HCT116 (cell line): ENCODE measurements around the gene CIT. TPM values are rescaled to one million over a fixed set of nuclear protein-coding genes. Genes with fewer than 3 reads are reported as not detected.

ENCODE experiments used
- ATAC-seq: fragments of 200-7000 bp; cut with Tn5 transposase; 2 replicates; pipeline ENCODE4 v1.9.1; 2020; ENCODE audit warnings: mild to moderate bottlenecking, moderate library complexity
- BruUV-seq: library from RNA; stranded (reverse); fragments of 400-500 nt; replicated peaks from 2 replicates; lab custom pipeline; 2021; lab: Mats Ljungman, UMichigan
- CTCF ChIA-PET: fragments of 300-600 bp; sonication (Branson Sonifier 250); formaldehyde crosslinking; loops from one replicate; lab custom pipeline; 2021; ENCODE audit warnings: antibody characterized with exemption; lab: Charles Lee
- POLR2A ChIA-PET: fragments of 300-600, 350-600 bp; sonication (Branson Sonifier 250); formaldehyde crosslinking; loops from one replicate; lab custom pipeline; 2021; ENCODE audit warnings: antibody characterized with exemption; lab: Charles Lee
- RAD21 ChIA-PET, 2 experiments: fragments of 300-600 bp; sonication (Branson Sonifier 250); formaldehyde crosslinking; loops; one replicate each; lab custom pipeline; 2023; ENCODE audit warnings: low total read pairs in 2 of 2; ENCODE audit not compliant: uncharacterized antibody in 2 of 2, unreplicated experiment in 2 of 2, low non-redundant PET in 1 of 2; lab: Charles Lee
- DNase-seq: peaks from one replicate; pipeline ENCODE4 v3.0.0-alpha.2; 2010; ENCODE audit warnings: low read depth, low spot score
- H2AFZ ChIP-seq: fragments of 200-600 bp; shearing (Covaris generic), sonication (generic); 2 replicates; pipeline ENCODE4 v1.6.1; 2017; ENCODE audit warnings: low read depth, mixed run types, mixed read lengths, antibody characterized with exemption, low read length; ENCODE audit not compliant: poor library complexity, severe bottlenecking
- H3K27ac ChIP-seq: 2 replicates; pipeline ENCODE4 v1.5.1; 2012; ENCODE audit warnings: low read depth, low read length
- H3K27me3 ChIP-seq: fragments of 200-600 bp; sonication (generic); 2 replicates; pipeline ENCODE4 v1.6.1; 2016; ENCODE audit warnings: mixed run types, low read length, mixed read lengths; ENCODE audit not compliant: insufficient read depth
- H3K36me3 ChIP-seq, 2 experiments: fragments of 200-500 bp in 1 of 2; fragments of 200-600 bp in 1 of 2; sonication (Bioruptor generic) in 1 of 2; sonication (generic) in 1 of 2; 2 replicates each; pipeline versions ENCODE4 v1.5.1 to v1.6.1; 2014 to 2016; ENCODE audit warnings: low read length in 2 of 2, inconsistent platforms in 1 of 2, mixed read lengths in 1 of 2, mixed run types in 1 of 2; ENCODE audit not compliant: insufficient read depth in 2 of 2, control insufficient read depth in 1 of 2
- H3K4me1 ChIP-seq, 2 experiments: fragments of 200-600 bp in 1 of 2; sonication (generic) in 1 of 2; 2 replicates each; pipeline versions ENCODE4 v1.5.1 to v1.6.1; 2012 to 2017; ENCODE audit warnings: low read length in 2 of 2, inconsistent platforms in 1 of 2, mild to moderate bottlenecking in 1 of 2, mixed read lengths in 1 of 2, mixed run types in 1 of 2, moderate library complexity in 1 of 2; ENCODE audit not compliant: insufficient read depth in 2 of 2, control insufficient read depth in 1 of 2
- H3K4me2 ChIP-seq: fragments of 200-600 bp; sonication (generic); 2 replicates; pipeline ENCODE4 v1.6.1; 2017; ENCODE audit warnings: mixed run types, low read length, mixed read lengths
- H3K4me3 ChIP-seq, 2 experiments: fragments of 200-600 bp in 1 of 2; sonication (generic) in 1 of 2; replicated peaks in 1 of 2; 2 replicates each; pipeline ENCODE4 v1.5.1; 2011 to 2016; ENCODE audit warnings: low read length in 2 of 2, control low read depth in 1 of 2, low read depth in 1 of 2, mild to moderate bottlenecking in 1 of 2, mixed read lengths in 1 of 2, mixed run types in 1 of 2
- H3K79me2 ChIP-seq: fragments of 200-600 bp; sonication (generic); 2 replicates; pipeline ENCODE4 v1.6.1; 2017; ENCODE audit warnings: mild to moderate bottlenecking, mixed run types, low read length, moderate library complexity, mixed read lengths; ENCODE audit not compliant: insufficient read depth
- H3K9ac ChIP-seq: fragments of 200-600 bp; sonication (generic); 2 replicates; pipeline ENCODE4 v1.6.1; 2016; ENCODE audit warnings: low read length, mixed read lengths
- H3K9me2 ChIP-seq: fragments of 200-600 bp; sonication (generic), shearing (Covaris generic); 2 replicates; pipeline ENCODE4 v1.6.1; 2017; ENCODE audit warnings: mixed run types, mild to moderate bottlenecking, moderate library complexity; ENCODE audit not compliant: insufficient read depth
- H3K9me3 ChIP-seq, 2 experiments: fragments of 200-500 bp in 1 of 2; fragments of 200-600 bp in 1 of 2; sonication (Bioruptor generic) in 1 of 2; sonication (generic) in 1 of 2; 2 replicates each; pipeline ENCODE4 v1.6.1; 2014 to 2017; ENCODE audit warnings: low read length in 2 of 2, mixed read lengths in 2 of 2, inconsistent platforms in 1 of 2, low read depth in 1 of 2, mild to moderate bottlenecking in 1 of 2, mixed run types in 1 of 2, moderate library complexity in 1 of 2; ENCODE audit not compliant: control insufficient read depth in 1 of 2, insufficient read depth in 1 of 2
- H4K20me1 ChIP-seq: fragments of 200-600 bp; sonication (generic), shearing (Covaris generic); 2 replicates; pipeline ENCODE4 v1.6.1; 2017; ENCODE audit warnings: mixed run types, mild to moderate bottlenecking, moderate library complexity; ENCODE audit not compliant: insufficient read depth
- ATF3 ChIP-seq: IDR thresholded peaks from 2 replicates; pipeline ENCODE4 v1.6.1; 2012
- CBX3 ChIP-seq: IDR thresholded peaks from 2 replicates; pipeline ENCODE4 v1.6.1; 2012; ENCODE audit warnings: low read depth
- CEBPB ChIP-seq: IDR thresholded peaks from 2 replicates; pipeline ENCODE4 v1.6.1; 2012; ENCODE audit warnings: low read depth
- EGR1 ChIP-seq: IDR thresholded peaks from 2 replicates; pipeline ENCODE4 v1.6.1; 2012; ENCODE audit warnings: low read depth
- ELF1 ChIP-seq: IDR thresholded peaks from 2 replicates; pipeline ENCODE4 v1.6.1; 2012; ENCODE audit warnings: low read depth, borderline replicate concordance
- EZH2 ChIP-seq: fragments of 200-600 bp; sonication (generic); IDR thresholded peaks from 2 replicates; pipeline ENCODE4 v1.6.1; 2017; ENCODE audit warnings: antibody characterized with exemption, mixed run types
- FOSL1 ChIP-seq: IDR thresholded peaks from 2 replicates; pipeline ENCODE4 v1.6.1; 2012; ENCODE audit warnings: low read depth
- JUND ChIP-seq: IDR thresholded peaks from 2 replicates; pipeline ENCODE4 v1.6.1; 2012
- MAX ChIP-seq: IDR thresholded peaks from 2 replicates; pipeline ENCODE4 v1.6.1; 2012
- POLR2AphosphoS5 ChIP-seq: IDR thresholded peaks from 2 replicates; pipeline ENCODE4 v1.6.1; 2011; ENCODE audit warnings: mild to moderate bottlenecking, low read depth, low read length, moderate library complexity
- RAD21 ChIP-seq: IDR thresholded peaks from 2 replicates; pipeline ENCODE4 v1.6.1; 2012; ENCODE audit warnings: low read depth, mild to moderate bottlenecking
- SIN3A ChIP-seq: IDR thresholded peaks from 2 replicates; pipeline ENCODE4 v1.6.1; 2012; ENCODE audit warnings: low read depth
- SP1 ChIP-seq: IDR thresholded peaks from 2 replicates; pipeline ENCODE4 v1.6.1; 2012; ENCODE audit warnings: low read depth
- SRF ChIP-seq: IDR thresholded peaks from 2 replicates; pipeline ENCODE4 v1.6.1; 2012; ENCODE audit warnings: low read depth
- YY1 ChIP-seq: IDR thresholded peaks from 2 replicates; pipeline ENCODE4 v1.6.1; 2011; ENCODE audit warnings: low read length, low read depth, moderate library complexity, mild to moderate bottlenecking; ENCODE audit not compliant: insufficient replicate concordance; ENCODE audit errors: extremely low read depth
- ZFX ChIP-seq: fragments of 450-650 bp; IDR thresholded peaks from 2 replicates; pipeline ENCODE4 v1.6.1; 2017
- ZNF274 ChIP-seq: fragments of 200-500 bp; sonication (Bioruptor generic); IDR thresholded peaks from 2 replicates; pipeline ENCODE4 v1.6.1; 2014; ENCODE audit warnings: mild to moderate bottlenecking, low read depth, low read length, inconsistent platforms
- intact Hi-C: fragments of 100-400 bp; cut with micrococcal nuclease; formaldehyde crosslinking; loops from 2 replicates; pipeline ENCODE4 v1.10.0; 2022
- total RNA-seq: library from RNA; stranded (reverse); gene quantifications from one replicate; pipeline ENCODE4 v1.2.1, GENCODE V29; 2021; ENCODE audit not compliant: unreplicated experiment
- TF ChIP-seq, protein P1 (sequence below): IDR thresholded peaks from 2 replicates; pipeline ENCODE4 v1.6.1; 2011; ENCODE audit warnings: mild to moderate bottlenecking, low read length, moderate library complexity; ENCODE audit not compliant: insufficient replicate concordance; ENCODE audit errors: extremely low read depth
- TF ChIP-seq, protein P2 (sequence below), 3 experiments: fragments of 200-600 bp in 1 of 3; sonication (generic) in 1 of 3; IDR thresholded peaks in 2 of 3; conservative IDR thresholded peaks in 1 of 3; 2 replicates each; pipeline ENCODE4 v1.5.1; 2012 to 2017; ENCODE audit warnings: low read depth in 2 of 3, low read length in 2 of 3, antibody characterized with exemption in 1 of 3, borderline replicate concordance in 1 of 3, control low read depth in 1 of 3, mild to moderate bottlenecking in 1 of 3, mixed read lengths in 1 of 3, mixed run types in 1 of 3, moderate library complexity in 1 of 3; ENCODE audit not compliant: insufficient read depth in 1 of 3
- TF ChIP-seq, protein P3 (sequence below): IDR thresholded peaks from 2 replicates; pipeline ENCODE4 v1.6.1; 2012; ENCODE audit warnings: low read depth

The CIT gene
- total RNA-seq, 1 experiment from 2014 or later, result 54.2 TPM

- Histone ChIP-seq H3K79me2 (peaks cover 10% of the 10 kb centered on the region), H3K27ac (no peak overlapping the region), H4K20me1 (no peaks in the 10 kb centered on the region), H3K9me3 (no peaks in the 10 kb centered on the region), H3K4me2 (no peak overlapping the region), H3K4me1 (no peaks in the 10 kb centered on the region), H3K27me3 (no peaks in the 10 kb centered on the region), H2AFZ (no peak overlapping the region), H3K9me2 (no peaks in the 10 kb centered on the region), H3K9ac (no peak overlapping the region), H3K36me3 (peaks cover 57 to 82% of the 10 kb centered on the region in 2 experiments), H3K4me3 (no peak overlapping the region)
- no peak for ATAC-seq
- POLR2A ChIA-PET, result no interaction called here
- CTCF ChIA-PET, result no interaction called here
- RAD21 ChIA-PET, result no interaction called here
- no TSS peak for BruUV-seq
- TF ChIP-seq POLR2AphosphoS5 (no peak), SRF (no peak), MAX (no peak), CBX3 (no peak), EGR1 (no peak), FOSL1 (no peak), JUND (no peak), ELF1 (no peak), SIN3A (no peak), EZH2 (no peak), ZFX (no peak), CEBPB (no peak), ZNF274 (no peak), RAD21 (no peak), YY1 (no peak), ATF3 (no peak), SP1 (no peak)
- TF ChIP-seq, protein P1, sequence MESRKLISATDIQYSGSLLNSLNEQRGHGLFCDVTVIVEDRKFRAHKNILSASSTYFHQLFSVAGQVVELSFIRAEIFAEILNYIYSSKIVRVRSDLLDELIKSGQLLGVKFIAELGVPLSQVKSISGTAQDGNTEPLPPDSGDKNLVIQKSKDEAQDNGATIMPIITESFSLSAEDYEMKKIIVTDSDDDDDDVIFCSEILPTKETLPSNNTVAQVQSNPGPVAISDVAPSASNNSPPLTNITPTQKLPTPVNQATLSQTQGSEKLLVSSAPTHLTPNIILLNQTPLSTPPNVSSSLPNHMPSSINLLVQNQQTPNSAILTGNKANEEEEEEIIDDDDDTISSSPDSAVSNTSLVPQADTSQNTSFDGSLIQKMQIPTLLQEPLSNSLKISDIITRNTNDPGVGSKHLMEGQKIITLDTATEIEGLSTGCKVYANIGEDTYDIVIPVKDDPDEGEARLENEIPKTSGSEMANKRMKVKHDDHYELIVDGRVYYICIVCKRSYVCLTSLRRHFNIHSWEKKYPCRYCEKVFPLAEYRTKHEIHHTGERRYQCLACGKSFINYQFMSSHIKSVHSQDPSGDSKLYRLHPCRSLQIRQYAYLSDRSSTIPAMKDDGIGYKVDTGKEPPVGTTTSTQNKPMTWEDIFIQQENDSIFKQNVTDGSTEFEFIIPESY, result no peak
- TF ChIP-seq, protein P2, sequence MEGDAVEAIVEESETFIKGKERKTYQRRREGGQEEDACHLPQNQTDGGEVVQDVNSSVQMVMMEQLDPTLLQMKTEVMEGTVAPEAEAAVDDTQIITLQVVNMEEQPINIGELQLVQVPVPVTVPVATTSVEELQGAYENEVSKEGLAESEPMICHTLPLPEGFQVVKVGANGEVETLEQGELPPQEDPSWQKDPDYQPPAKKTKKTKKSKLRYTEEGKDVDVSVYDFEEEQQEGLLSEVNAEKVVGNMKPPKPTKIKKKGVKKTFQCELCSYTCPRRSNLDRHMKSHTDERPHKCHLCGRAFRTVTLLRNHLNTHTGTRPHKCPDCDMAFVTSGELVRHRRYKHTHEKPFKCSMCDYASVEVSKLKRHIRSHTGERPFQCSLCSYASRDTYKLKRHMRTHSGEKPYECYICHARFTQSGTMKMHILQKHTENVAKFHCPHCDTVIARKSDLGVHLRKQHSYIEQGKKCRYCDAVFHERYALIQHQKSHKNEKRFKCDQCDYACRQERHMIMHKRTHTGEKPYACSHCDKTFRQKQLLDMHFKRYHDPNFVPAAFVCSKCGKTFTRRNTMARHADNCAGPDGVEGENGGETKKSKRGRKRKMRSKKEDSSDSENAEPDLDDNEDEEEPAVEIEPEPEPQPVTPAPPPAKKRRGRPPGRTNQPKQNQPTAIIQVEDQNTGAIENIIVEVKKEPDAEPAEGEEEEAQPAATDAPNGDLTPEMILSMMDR (IDR thresholded peaks at IDR 0.05 in 2 of 3, conservative IDR thresholded peaks at IDR 0.05 in 1 of 3; ENCODE audit: borderline replicate concordance in 1 of 3, insufficient read depth in 1 of 3, low read depth in 2 of 3, low read length in 2 of 3), result no peak
- TF ChIP-seq, protein P3, sequence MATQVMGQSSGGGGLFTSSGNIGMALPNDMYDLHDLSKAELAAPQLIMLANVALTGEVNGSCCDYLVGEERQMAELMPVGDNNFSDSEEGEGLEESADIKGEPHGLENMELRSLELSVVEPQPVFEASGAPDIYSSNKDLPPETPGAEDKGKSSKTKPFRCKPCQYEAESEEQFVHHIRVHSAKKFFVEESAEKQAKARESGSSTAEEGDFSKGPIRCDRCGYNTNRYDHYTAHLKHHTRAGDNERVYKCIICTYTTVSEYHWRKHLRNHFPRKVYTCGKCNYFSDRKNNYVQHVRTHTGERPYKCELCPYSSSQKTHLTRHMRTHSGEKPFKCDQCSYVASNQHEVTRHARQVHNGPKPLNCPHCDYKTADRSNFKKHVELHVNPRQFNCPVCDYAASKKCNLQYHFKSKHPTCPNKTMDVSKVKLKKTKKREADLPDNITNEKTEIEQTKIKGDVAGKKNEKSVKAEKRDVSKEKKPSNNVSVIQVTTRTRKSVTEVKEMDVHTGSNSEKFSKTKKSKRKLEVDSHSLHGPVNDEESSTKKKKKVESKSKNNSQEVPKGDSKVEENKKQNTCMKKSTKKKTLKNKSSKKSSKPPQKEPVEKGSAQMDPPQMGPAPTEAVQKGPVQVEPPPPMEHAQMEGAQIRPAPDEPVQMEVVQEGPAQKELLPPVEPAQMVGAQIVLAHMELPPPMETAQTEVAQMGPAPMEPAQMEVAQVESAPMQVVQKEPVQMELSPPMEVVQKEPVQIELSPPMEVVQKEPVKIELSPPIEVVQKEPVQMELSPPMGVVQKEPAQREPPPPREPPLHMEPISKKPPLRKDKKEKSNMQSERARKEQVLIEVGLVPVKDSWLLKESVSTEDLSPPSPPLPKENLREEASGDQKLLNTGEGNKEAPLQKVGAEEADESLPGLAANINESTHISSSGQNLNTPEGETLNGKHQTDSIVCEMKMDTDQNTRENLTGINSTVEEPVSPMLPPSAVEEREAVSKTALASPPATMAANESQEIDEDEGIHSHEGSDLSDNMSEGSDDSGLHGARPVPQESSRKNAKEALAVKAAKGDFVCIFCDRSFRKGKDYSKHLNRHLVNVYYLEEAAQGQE, result no peak
- intact Hi-C loops, result no loop called here
- DNase-seq, result no peak
Observed at GRCh38 chr12:119676022-119676421, 201.1 kb downstream of the CIT start.
